Ectodermal cell (in vitro differentiated cells): ENCODE measurements around the gene PGAP3.
"Not testable (repeated sequence)": the region's sequence is repeated elsewhere in the genome, so short reads cannot be mapped to it uniquely, and the experiment has no call there.

Experiments used
- H3K27ac ChIP-seq: 2 replicates; pipeline ENCODE4 v1.7.0; 2013; ENCODE audit warnings: mild to moderate bottlenecking, low read depth, low read length; ENCODE audit not compliant: insufficient read depth, poor library complexity, severe bottlenecking
- H3K27me3 ChIP-seq: 2 replicates; pipeline ENCODE4 v1.7.0; 2013; ENCODE audit warnings: mild to moderate bottlenecking, low read length; ENCODE audit not compliant: insufficient read depth, control insufficient read depth, poor library complexity, severe bottlenecking
- H3K36me3 ChIP-seq: one replicate; pipeline ENCODE4 v1.7.0; 2013; ENCODE audit warnings: low read length; ENCODE audit not compliant: control insufficient read depth, insufficient read depth
- H3K4me1 ChIP-seq: one replicate; pipeline ENCODE4 v1.7.0; 2013; ENCODE audit warnings: low read length; ENCODE audit not compliant: control insufficient read depth, insufficient read depth
- H3K4me3 ChIP-seq: 2 replicates; pipeline ENCODE4 v1.7.0; 2013; ENCODE audit warnings: low read depth, low read length, control low read depth; ENCODE audit not compliant: insufficient read depth
- H3K9me3 ChIP-seq: 2 replicates; pipeline ENCODE4 v1.7.0; 2013; ENCODE audit warnings: mild to moderate bottlenecking, low read length, moderate library complexity; ENCODE audit not compliant: control insufficient read depth
- WGBS, 2 experiments: methylation state at CpG; one replicate each; pipeline ENCODE4 v1.1.7; 2013; ENCODE audit warnings: missing lambda C conversion rate in 2 of 2; 5-methylcytosine and 5-hydroxymethylcytosine counted together

The PGAP3 gene

GRCh38 chr17:39714234-39714633 is 26.4 kb upstream of the PGAP3 start:
- H3K4me3 ChIP-seq, result no peak overlapping the region
- H3K27ac ChIP-seq, result no peak overlapping the region
- WGBS, 2 experiments, result 96% methylated on average over 4 of the region's 4 CpGs
- H3K27me3 ChIP-seq, result no peaks in the 10 kb centered on the region
- H3K4me1 ChIP-seq, result no peaks in the 10 kb centered on the region
- H3K36me3 ChIP-seq, result peaks cover 29% of the 10 kb centered on the region
- H3K9me3 ChIP-seq, result no peaks in the 10 kb centered on the region

GRCh38 chr17:39711851-39712250 is 24.0 kb upstream of the PGAP3 start:
- Histone ChIP-seq H3K9me3 (no peaks in the 10 kb centered on the region), H3K27ac (no peak overlapping the region), H3K4me1 (no peaks in the 10 kb centered on the region), H3K4me3 (no peak overlapping the region), H3K36me3 (peaks cover 27% of the 10 kb centered on the region), H3K27me3 (no peaks in the 10 kb centered on the region)
- WGBS, 2 experiments, result 93 to 95% methylated on average over 10 of the region's 10 CpGs

- not testable (repeated sequence) for H3K4me1 ChIP-seq, H3K27ac ChIP-seq, H3K9me3 ChIP-seq, H3K27me3 ChIP-seq, H3K4me3 ChIP-seq
- 90 to 96% methylated on average over 11 of the region's 11 CpGs for WGBS, 2 experiments
- peaks cover 26% of the 10 kb centered on the region for H3K36me3 ChIP-seq
Measured at GRCh38 chr17:39711071-39711470, 23.2 kb upstream of the PGAP3 start.

- H3K4me3 ChIP-seq, result no peak overlapping the region
- H3K4me1 ChIP-seq, result peaks cover 5% of the 10 kb centered on the region
- no peaks in the 10 kb centered on the region for H3K9me3 ChIP-seq
- H3K27ac ChIP-seq, result no peak overlapping the region
- 95 to 96% methylated on average over 20 of the region's 20 CpGs for WGBS, 2 experiments
- no peaks in the 10 kb centered on the region for H3K27me3 ChIP-seq
- peaks cover 24% of the 10 kb centered on the region for H3K36me3 ChIP-seq
Measured at GRCh38 chr17:39709998-39710964, 22.4 kb upstream of the PGAP3 start.

- 93 to 95% methylated on average over 14 of the region's 14 CpGs for WGBS, 2 experiments
- Histone ChIP-seq H3K4me1 (peaks cover 13% of the 10 kb centered on the region), H3K36me3 (peaks cover 24% of the 10 kb centered on the region), H3K27me3 (no peaks in the 10 kb centered on the region), H3K27ac (no peak overlapping the region), H3K9me3 (no peaks in the 10 kb centered on the region), H3K4me3 (no peak overlapping the region)
Measured at GRCh38 chr17:39709319-39709997, 21.6 kb upstream of the PGAP3 start.

- Histone ChIP-seq H3K9me3 (no peaks in the 10 kb centered on the region), H3K27me3 (no peaks in the 10 kb centered on the region), H3K27ac (no peak overlapping the region), H3K4me1 (peaks cover 16% of the 10 kb centered on the region), H3K4me3 (no peak overlapping the region), H3K36me3 (peaks cover 19% of the 10 kb centered on the region)
- WGBS, 2 experiments, result 91 to 93% methylated on average over 7 of the region's 7 CpGs
Measured at GRCh38 chr17:39706921-39707337, 19.1 kb upstream of the PGAP3 start.

- Histone ChIP-seq H3K4me3 (no peak overlapping the region), H3K27me3 (no peaks in the 10 kb centered on the region), H3K9me3 (no peaks in the 10 kb centered on the region), H3K36me3 (peaks cover 13% of the 10 kb centered on the region), H3K27ac (no peak overlapping the region), H3K4me1 (peaks cover 18% of the 10 kb centered on the region)
- 94 to 96% methylated on average over 8 of the region's 8 CpGs for WGBS, 2 experiments
Measured at GRCh38 chr17:39706383-39706782, 18.5 kb upstream of the PGAP3 start.

GRCh38 chr17:39705786-39706348 is 18.0 kb upstream of the PGAP3 start:
- Histone ChIP-seq H3K27me3 (no peaks in the 10 kb centered on the region), H3K4me1 (peaks cover 24% of the 10 kb centered on the region), H3K36me3 (peaks cover 12% of the 10 kb centered on the region), H3K27ac (no peak overlapping the region), H3K4me3 (no peak overlapping the region), H3K9me3 (no peaks in the 10 kb centered on the region)
- 88 to 89% methylated on average over 12 of the region's 12 CpGs for WGBS, 2 experiments

GRCh38 chr17:39704821-39705551 is 17.1 kb upstream of the PGAP3 start:
- WGBS, 2 experiments, result 38 to 44% methylated on average over 11 of the region's 11 CpGs
- Histone ChIP-seq H3K4me1 (peaks cover 26% of the 10 kb centered on the region), H3K4me3 (no peak overlapping the region), H3K27ac (no peak overlapping the region), H3K27me3 (no peaks in the 10 kb centered on the region), H3K36me3 (peaks cover 12% of the 10 kb centered on the region), H3K9me3 (no peaks in the 10 kb centered on the region)
